ENCODE results near the gene RNU5B-1.

RNU5B-1 gene

DNA sequence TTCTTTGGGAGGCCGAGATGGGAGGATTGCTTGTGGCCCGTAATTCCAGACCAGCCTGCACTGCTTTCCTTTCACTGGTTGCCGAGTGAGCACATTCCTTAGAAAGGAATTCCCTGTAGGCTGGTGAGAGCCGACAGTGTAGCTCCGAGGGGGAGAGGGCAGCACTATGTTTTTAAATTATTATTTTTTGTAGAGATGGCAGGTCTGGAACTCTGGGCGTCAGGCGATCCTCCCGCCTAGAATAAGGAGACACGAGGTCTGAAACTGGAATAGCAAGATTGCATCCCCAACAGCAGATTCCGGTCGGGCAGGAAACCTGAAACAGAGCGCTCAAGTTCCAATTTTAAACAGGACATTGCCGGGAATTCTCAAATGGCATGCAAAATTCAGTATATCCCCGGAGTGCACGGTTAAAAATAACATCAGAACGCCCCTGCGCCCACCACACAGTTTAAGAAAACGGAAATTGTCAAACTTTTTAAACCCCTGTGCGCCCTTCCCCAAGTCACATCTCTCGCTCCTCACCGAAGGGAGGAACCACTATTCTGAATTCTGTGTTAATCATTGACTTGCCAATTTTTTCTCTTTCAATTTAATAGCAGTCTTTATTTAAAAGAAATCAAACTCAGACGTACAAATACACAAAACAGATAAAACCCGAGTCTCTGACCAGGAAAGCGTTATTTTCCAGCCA is 643 bp upstream of the RNU5B-1 start:
- no peak for TF ChIP-seq CTCF (conservative IDR thresholded peaks at IDR 0.05; ENCODE audit: low read length)
- H3K4me3 ChIP-seq (ENCODE audit: low read length): peak overlapping the region; percentile 63
- DNase-seq (ENCODE audit: low read depth): peak; percentile 55

- H3K4me3 ChIP-seq (ENCODE audit: low read length): peak overlapping the region; percentile 8; the same call in 1 of the 2 replicates
- no peak for DNase-seq (ENCODE audit: low read depth)
- TF ChIP-seq CTCF (conservative IDR thresholded peaks at IDR 0.05; ENCODE audit: low read length): no peak
Measured at GRCh38 chr15:65305150-65305758, 777 bp downstream of the RNU5B-1 start.

- H3K4me3 ChIP-seq (ENCODE audit: low read length): no peak overlapping the region
- no peak for DNase-seq (ENCODE audit: low read depth)
- no peak for TF ChIP-seq CTCF (conservative IDR thresholded peaks at IDR 0.05; ENCODE audit: low read length)
Measured at GRCh38 chr15:65305776-65306175, 1.3 kb downstream of the RNU5B-1 start.

DNA sequence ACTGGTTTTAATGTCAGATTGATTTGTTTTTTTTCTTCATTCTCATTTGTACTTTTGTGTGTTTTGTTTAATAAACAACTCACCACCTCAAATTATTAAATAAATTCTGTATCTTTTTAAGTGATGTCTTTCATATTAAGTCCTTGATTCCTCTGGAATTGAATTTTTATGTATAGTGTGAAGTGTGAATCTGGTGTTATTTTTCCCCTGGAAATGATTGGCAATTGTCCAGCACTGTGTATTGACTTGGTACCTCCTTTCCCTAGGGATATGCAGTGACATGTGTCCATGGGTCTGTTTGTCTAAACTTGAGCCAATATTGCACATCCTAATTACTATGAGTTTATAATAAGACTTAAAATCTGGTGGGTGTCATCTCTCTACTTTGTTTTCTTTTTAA is 2.1 kb downstream of the RNU5B-1 start:
- no peak for TF ChIP-seq CTCF (conservative IDR thresholded peaks at IDR 0.05; ENCODE audit: low read length)
- no peak overlapping the region for H3K4me3 ChIP-seq (ENCODE audit: low read length)
- DNase-seq (ENCODE audit: low read depth): no peak

- H3K4me3 ChIP-seq (ENCODE audit: low read length): no peak overlapping the region
- DNase-seq (ENCODE audit: low read depth): no peak
- no peak for TF ChIP-seq CTCF (conservative IDR thresholded peaks at IDR 0.05; ENCODE audit: low read length)
Measured at GRCh38 chr15:65307978-65308377, 3.5 kb downstream of the RNU5B-1 start.

DNA sequence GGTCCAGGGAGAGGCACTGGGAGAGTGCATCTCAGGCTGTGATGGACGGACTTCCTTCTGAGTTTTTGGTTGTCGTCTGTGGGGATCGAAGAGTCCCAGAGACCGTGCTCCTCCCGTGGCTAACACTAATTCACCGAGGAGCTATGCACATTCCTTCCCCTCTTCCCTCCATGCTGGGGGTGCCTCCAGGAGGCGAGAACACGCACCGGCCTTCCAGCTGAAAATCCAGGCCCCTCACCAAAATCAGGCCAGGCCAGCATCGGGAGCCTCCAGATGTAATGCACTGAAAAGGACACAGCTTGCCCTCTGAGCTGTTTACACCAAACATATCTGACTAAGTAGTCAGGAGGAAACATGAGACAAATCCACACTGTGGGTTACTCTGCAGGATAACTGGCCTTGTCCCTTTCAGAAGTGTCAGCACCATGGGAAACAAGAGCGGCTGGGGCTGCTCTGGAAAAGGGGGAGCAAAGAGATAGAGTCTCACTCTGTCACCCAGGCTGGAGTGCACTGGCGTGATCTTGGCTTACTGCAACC is 5.5 kb downstream of the RNU5B-1 start:
- no peak overlapping the region for H3K4me3 ChIP-seq (ENCODE audit: low read length)
- no peak for DNase-seq (ENCODE audit: low read depth)
- no peak for TF ChIP-seq CTCF (conservative IDR thresholded peaks at IDR 0.05; ENCODE audit: low read length)

All from AG10803 (cell line).